ENCODE results near the gene GALNT5.
A peak's percentile ranks its signal among the peaks of the same experiment; 100 is the strongest.
"Not testable (repeated sequence)": the region's sequence is repeated elsewhere in the genome, so short reads cannot be mapped to it uniquely, and the experiment has no call there.

The GALNT5 gene

GRCh38 chr2:157252529-157252928 lies 5.0 kb upstream of the GALNT5 start:
- DNase-seq = no peak

- no peak for DNase-seq
These were observed 3.5 kb upstream of the GALNT5 start for GRCh38 chr2:157254041-157254440.

- DNase-seq = no peak
These were observed 1.8 kb upstream of the GALNT5 start for GRCh38 chr2:157255746-157256145.

GRCh38 chr2:157256626-157257025 lies 879 bp upstream of the GALNT5 start:
- no peak for DNase-seq

- DNase-seq = peak; percentile 86
These were observed 1.2 kb downstream of the GALNT5 start for GRCh38 chr2:157258520-157259326.

GRCh38 chr2:157259386-157259785 lies 1.9 kb downstream of the GALNT5 start:
- DNase-seq = peak; percentile 29

- DNase-seq = peak; percentile 42
These were observed 2.5 kb downstream of the GALNT5 start for GRCh38 chr2:157259960-157260359.

- DNase-seq = peak; percentile 42
These were observed 3.2 kb downstream of the GALNT5 start for GRCh38 chr2:157260533-157261198.

- peak; percentile 93 for DNase-seq
These were observed 3.8 kb downstream of the GALNT5 start for GRCh38 chr2:157261199-157261782.

- DNase-seq = no peak
These were observed 4.7 kb downstream of the GALNT5 start for GRCh38 chr2:157262248-157262647.

- peak; percentile 35 for DNase-seq
These were observed 6.6 kb downstream of the GALNT5 start for GRCh38 chr2:157264099-157264498.

- no peak for DNase-seq
These were observed 8.3 kb downstream of the GALNT5 start for GRCh38 chr2:157265825-157266224.

GRCh38 chr2:157267476-157267875 lies 10.0 kb downstream of the GALNT5 start:
- no peak for DNase-seq

- no peak for DNase-seq
These were observed 11.6 kb downstream of the GALNT5 start for GRCh38 chr2:157269060-157269459.

- DNase-seq = peak; percentile 87
These were observed 12.4 kb downstream of the GALNT5 start for GRCh38 chr2:157269922-157270321.

- DNase-seq = no peak
These were observed 14.2 kb downstream of the GALNT5 start for GRCh38 chr2:157271590-157272203.

GRCh38 chr2:157279311-157279710 lies 21.8 kb downstream of the GALNT5 start:
- DNase-seq = not testable (repeated sequence)

GRCh38 chr2:157281316-157281715 lies 23.8 kb downstream of the GALNT5 start:
- no peak for DNase-seq

- DNase-seq = no peak
These were observed 26.0 kb downstream of the GALNT5 start for GRCh38 chr2:157283468-157283867.

- DNase-seq = no peak
These were observed 29.7 kb downstream of the GALNT5 start for GRCh38 chr2:157287160-157287559.

- DNase-seq = peak; percentile 38
These were observed 33.0 kb downstream of the GALNT5 start for GRCh38 chr2:157290525-157290924.

- DNase-seq = no peak
These were observed 33.5 kb downstream of the GALNT5 start for GRCh38 chr2:157291018-157291417.

- no peak for DNase-seq
These were observed 35.3 kb downstream of the GALNT5 start for GRCh38 chr2:157292853-157293252.

- no peak for DNase-seq
These were observed 39.0 kb downstream of the GALNT5 start for GRCh38 chr2:157296490-157296889.

Measured in OCI-M1 (cell line).